Measurements from ENCODE around the gene EIF4A3. TPM values are rescaled to one million over a fixed set of nuclear protein-coding genes. Genes with fewer than 3 reads are reported as not detected.

The EIF4A3 gene
- total and polyA plus RNA-seq, 10 of the 15 experiments (the other 5 are each of a cell fraction or from before 2014, with no cell fraction given): 53.3 to 225 (median 103) TPM

DNA sequence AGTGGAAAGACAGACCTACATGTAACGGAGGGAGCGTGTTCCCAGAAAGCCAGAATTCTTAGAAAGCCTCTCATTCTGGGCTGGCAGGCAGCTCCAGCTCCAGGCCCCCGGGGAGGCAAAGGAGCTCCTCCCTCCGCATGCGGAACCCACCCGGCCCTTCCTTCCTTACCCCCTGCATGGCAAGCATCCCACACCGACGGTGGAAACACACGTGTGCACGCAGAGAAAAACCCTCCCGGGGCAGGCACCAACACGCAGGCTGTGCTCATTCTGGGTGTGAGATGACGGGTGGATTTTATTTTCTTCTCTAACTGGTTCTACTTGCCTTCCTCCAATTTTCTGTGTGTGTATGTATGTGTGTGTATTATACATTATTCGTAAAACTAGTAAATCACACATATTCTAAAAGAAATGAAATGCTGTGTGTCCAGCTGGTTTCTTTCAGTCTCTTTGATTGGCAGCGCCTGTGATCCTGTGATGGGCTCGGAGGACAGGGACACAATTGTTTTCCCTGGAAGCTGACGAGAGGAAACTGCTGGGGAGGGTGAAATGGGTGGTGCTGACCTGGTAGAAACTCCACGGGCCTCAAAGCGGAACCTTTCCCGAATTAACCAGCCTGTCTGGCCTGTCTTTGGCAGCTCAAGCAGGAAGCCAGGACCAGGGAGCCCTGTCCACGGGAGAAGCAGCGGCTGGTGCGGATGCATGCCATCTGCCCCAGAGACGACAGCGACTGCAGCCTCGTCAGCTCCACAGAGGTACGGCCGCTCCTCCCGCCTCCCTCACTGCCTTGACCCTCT is 45.1 kb upstream of the EIF4A3 start:
- Histone ChIP-seq H3K4me3 (no peak overlapping the region), H3K9ac (ENCODE audit: control insufficient read depth, insufficient read depth, low read length) (no peak overlapping the region), H3K27me3 (replicated peaks in 1 of 2; ENCODE audit: control insufficient read depth in 2 of 2, insufficient read depth in 2 of 2, low read length in 1 of 2) (no peaks in the 10 kb centered on the region), H3K79me2 (ENCODE audit: control insufficient read depth, insufficient read depth, low read length) (no peaks in the 10 kb centered on the region), H3K27ac (ENCODE audit: control insufficient read depth, insufficient read depth) (no peak overlapping the region), H3K36me3 (ENCODE audit: control insufficient read depth in 2 of 2, insufficient read depth in 2 of 2, low read length in 1 of 2) (no peaks in the 10 kb centered on the region), H3K4me1 (ENCODE audit: control insufficient read depth, insufficient read depth, low read length) (no peaks in the 10 kb centered on the region), H3K9me3 (replicated peaks; ENCODE audit: control insufficient read depth, insufficient read depth, low read length) (peaks cover 2% of the 10 kb centered on the region; the same call in 1 of the 3 replicates), H3K4me2 (ENCODE audit: control insufficient read depth, insufficient read depth) (no peak overlapping the region), H2AFZ (ENCODE audit: control insufficient read depth, low read depth, low read length) (no peak overlapping the region), H4K20me1 (ENCODE audit: control insufficient read depth, insufficient read depth) (no peaks in the 10 kb centered on the region)
- FAIRE-seq (no peak), DNase-seq (ENCODE audit: low read depth, low spot score) (no peak), ATAC-seq (no peak)
- ChIA-PET CTCF (no interaction called here), POLR2A (no interaction called here), RAD21 (ENCODE audit: unreplicated experiment) (no interaction called here), SMC1A (ENCODE audit: uncharacterized antibody, unreplicated experiment) (interaction anchor here (1.2 kb wide), 1 partner anchor 170 kb away, joined by 3 read pairs; no protein-coding TSS in a partner anchor)
- BruUV-seq (replicated peaks): no TSS peak
- in situ Hi-C loops (cut with MboI): no loop called here
- intact Hi-C loops (cut with micrococcal nuclease; ENCODE audit: unreplicated experiment): loop anchor here (10.0 kb wide), 2 partner anchors 143 to 173 kb away; no protein-coding TSS in a partner anchor
- WGBS (ENCODE audit: insufficient coverage, insufficient replicate concordance, low lambda C conversion rate, missing lambda C conversion rate): 60% methylated on average over 29 of the region's 29 CpGs
- TF ChIP-seq NFYB (IDR thresholded peaks at IDR 0.05; ENCODE audit: insufficient read depth, low read depth, low read length) (no peak), CHD2 (IDR thresholded peaks at IDR 0.05; ENCODE audit: borderline replicate concordance, low read depth, low read length) (no peak), NR2F1 (conservative IDR thresholded peaks at IDR 0.05) (no peak), TAF1 (IDR thresholded peaks at IDR 0.05; ENCODE audit: borderline replicate concordance, low read depth, low read length) (no peak), PAX5 (IDR thresholded peaks at IDR 0.05; ENCODE audit: borderline replicate concordance, low read depth, low read length) (no peak), ZNF217 (IDR thresholded peaks at IDR 0.05) (no peak), SREBF2 (IDR thresholded peaks at IDR 0.05; ENCODE audit: low read length) (no peak), MXI1 (IDR thresholded peaks at IDR 0.05; ENCODE audit: low read depth, low read length) (no peak), ZNF24 (IDR thresholded peaks at IDR 0.05) (no peak), YBX1 (IDR thresholded peaks at IDR 0.05) (no peak), YY1 (IDR thresholded peaks at IDR 0.05; ENCODE audit: low read depth, low read length) (no peak)
- TF ChIP-seq, protein P1, sequence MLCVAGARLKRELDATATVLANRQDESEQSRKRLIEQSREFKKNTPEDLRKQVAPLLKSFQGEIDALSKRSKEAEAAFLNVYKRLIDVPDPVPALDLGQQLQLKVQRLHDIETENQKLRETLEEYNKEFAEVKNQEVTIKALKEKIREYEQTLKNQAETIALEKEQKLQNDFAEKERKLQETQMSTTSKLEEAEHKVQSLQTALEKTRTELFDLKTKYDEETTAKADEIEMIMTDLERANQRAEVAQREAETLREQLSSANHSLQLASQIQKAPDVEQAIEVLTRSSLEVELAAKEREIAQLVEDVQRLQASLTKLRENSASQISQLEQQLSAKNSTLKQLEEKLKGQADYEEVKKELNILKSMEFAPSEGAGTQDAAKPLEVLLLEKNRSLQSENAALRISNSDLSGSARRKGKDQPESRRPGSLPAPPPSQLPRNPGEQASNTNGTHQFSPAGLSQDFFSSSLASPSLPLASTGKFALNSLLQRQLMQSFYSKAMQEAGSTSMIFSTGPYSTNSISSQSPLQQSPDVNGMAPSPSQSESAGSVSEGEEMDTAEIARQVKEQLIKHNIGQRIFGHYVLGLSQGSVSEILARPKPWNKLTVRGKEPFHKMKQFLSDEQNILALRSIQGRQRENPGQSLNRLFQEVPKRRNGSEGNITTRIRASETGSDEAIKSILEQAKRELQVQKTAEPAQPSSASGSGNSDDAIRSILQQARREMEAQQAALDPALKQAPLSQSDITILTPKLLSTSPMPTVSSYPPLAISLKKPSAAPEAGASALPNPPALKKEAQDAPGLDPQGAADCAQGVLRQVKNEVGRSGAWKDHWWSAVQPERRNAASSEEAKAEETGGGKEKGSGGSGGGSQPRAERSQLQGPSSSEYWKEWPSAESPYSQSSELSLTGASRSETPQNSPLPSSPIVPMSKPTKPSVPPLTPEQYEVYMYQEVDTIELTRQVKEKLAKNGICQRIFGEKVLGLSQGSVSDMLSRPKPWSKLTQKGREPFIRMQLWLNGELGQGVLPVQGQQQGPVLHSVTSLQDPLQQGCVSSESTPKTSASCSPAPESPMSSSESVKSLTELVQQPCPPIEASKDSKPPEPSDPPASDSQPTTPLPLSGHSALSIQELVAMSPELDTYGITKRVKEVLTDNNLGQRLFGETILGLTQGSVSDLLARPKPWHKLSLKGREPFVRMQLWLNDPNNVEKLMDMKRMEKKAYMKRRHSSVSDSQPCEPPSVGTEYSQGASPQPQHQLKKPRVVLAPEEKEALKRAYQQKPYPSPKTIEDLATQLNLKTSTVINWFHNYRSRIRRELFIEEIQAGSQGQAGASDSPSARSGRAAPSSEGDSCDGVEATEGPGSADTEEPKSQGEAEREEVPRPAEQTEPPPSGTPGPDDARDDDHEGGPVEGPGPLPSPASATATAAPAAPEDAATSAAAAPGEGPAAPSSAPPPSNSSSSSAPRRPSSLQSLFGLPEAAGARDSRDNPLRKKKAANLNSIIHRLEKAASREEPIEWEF (IDR thresholded peaks at IDR 0.05; ENCODE audit: insufficient replicate concordance, low read depth, low read length): no peak
- TF ChIP-seq, protein P2, sequence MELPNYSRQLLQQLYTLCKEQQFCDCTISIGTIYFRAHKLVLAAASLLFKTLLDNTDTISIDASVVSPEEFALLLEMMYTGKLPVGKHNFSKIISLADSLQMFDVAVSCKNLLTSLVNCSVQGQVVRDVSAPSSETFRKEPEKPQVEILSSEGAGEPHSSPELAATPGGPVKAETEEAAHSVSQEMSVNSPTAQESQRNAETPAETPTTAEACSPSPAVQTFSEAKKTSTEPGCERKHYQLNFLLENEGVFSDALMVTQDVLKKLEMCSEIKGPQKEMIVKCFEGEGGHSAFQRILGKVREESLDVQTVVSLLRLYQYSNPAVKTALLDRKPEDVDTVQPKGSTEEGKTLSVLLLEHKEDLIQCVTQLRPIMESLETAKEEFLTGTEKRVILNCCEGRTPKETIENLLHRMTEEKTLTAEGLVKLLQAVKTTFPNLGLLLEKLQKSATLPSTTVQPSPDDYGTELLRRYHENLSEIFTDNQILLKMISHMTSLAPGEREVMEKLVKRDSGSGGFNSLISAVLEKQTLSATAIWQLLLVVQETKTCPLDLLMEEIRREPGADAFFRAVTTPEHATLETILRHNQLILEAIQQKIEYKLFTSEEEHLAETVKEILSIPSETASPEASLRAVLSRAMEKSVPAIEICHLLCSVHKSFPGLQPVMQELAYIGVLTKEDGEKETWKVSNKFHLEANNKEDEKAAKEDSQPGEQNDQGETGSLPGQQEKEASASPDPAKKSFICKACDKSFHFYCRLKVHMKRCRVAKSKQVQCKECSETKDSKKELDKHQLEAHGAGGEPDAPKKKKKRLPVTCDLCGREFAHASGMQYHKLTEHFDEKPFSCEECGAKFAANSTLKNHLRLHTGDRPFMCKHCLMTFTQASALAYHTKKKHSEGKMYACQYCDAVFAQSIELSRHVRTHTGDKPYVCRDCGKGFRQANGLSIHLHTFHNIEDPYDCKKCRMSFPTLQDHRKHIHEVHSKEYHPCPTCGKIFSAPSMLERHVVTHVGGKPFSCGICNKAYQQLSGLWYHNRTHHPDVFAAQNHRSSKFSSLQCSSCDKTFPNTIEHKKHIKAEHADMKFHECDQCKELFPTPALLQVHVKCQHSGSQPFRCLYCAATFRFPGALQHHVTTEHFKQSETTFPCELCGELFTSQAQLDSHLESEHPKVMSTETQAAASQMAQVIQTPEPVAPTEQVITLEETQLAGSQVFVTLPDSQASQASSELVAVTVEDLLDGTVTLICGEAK (IDR thresholded peaks at IDR 0.05; ENCODE audit: borderline replicate concordance): no peak
- TF ChIP-seq, protein P3, sequence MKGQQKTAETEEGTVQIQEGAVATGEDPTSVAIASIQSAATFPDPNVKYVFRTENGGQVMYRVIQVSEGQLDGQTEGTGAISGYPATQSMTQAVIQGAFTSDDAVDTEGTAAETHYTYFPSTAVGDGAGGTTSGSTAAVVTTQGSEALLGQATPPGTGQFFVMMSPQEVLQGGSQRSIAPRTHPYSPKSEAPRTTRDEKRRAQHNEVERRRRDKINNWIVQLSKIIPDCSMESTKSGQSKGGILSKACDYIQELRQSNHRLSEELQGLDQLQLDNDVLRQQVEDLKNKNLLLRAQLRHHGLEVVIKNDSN (IDR thresholded peaks at IDR 0.05; ENCODE audit: borderline replicate concordance, extremely low read length, insufficient read depth, low read depth, low read length): no peak
